Esophagus squamous epithelium (tissue), 5 donors: ENCODE results near the gene TTF1. TPM values are rescaled to one million over a fixed set of nuclear protein-coding genes. Genes with fewer than 3 reads are reported as not detected.

ENCODE experiments used
- DNase-seq: peaks from one replicate; lab custom pipeline; 2025; lab: John Stamatoyannopoulos, UW
- H3K27ac ChIP-seq, 4 donors: fragments of 200-600 bp; sonication (generic); one replicate each; pipeline ENCODE4 v1.5.1; 2016 to 2019; ENCODE audit warnings: mild to moderate bottlenecking in 1 of 4
- H3K27me3 ChIP-seq, 4 donors: fragments of 200-600 bp; sonication (generic); 1 replicate in 3 of 4; 2 replicates in 1 of 4; pipeline versions ENCODE4 v1.5.1 to v1.6.0; 2017 to 2021; ENCODE audit warnings: antibody characterized with exemption in 1 of 4
- H3K36me3 ChIP-seq, 3 donors: fragments of 200-600 bp; sonication (generic); one replicate each; pipeline ENCODE4 v1.5.1; 2016 to 2019
- H3K4me1 ChIP-seq, 3 donors: fragments of 200-600 bp; sonication (generic); one replicate each; pipeline ENCODE4 v1.5.1; 2017 to 2019
- H3K4me3 ChIP-seq, 4 donors: fragments of 200-600 bp; sonication (generic); 1 replicate in 3 of 4; 2 replicates in 1 of 4; pipeline ENCODE4 v1.5.1; 2016 to 2019; ENCODE audit warnings: mild to moderate bottlenecking in 2 of 4, moderate library complexity in 1 of 4
- H3K9me3 ChIP-seq, 3 donors: fragments of 200-600 bp; sonication (generic); one replicate each; pipeline ENCODE4 v1.5.1; 2016 to 2019
- CTCF ChIP-seq, 6 experiments: fragments of 450-650 bp in 4 of 6; fragments of 200-600 bp in 2 of 6; sonication (generic) in 2 of 6; IDR thresholded peaks; one replicate each; pipeline ENCODE4 v1.5.1; 2016 to 2019; ENCODE audit warnings: antibody characterized with exemption in 6 of 6, mild to moderate bottlenecking in 4 of 6, moderate library complexity in 4 of 6
- POLR2A ChIP-seq, 4 donors: fragments of 450-650 bp; IDR thresholded peaks; one replicate each; pipeline ENCODE4 v1.6.1; 2017; ENCODE audit warnings: antibody characterized with exemption in 4 of 4, mild to moderate bottlenecking in 4 of 4, moderate library complexity in 3 of 4
- WGBS, 2 donors: methylation state at CpG; one replicate each; pipeline ENCODE4 v1.1.5; 2018; 5-methylcytosine and 5-hydroxymethylcytosine counted together
- intact Hi-C: fragments of 100-400 bp; cut with DNase I; formaldehyde crosslinking; loops from one replicate; pipeline ENCODE4 v1.15.0; 2022
- total RNA-seq, 4 donors: library from RNA; depleted of rRNA; stranded (reverse); fragments of >200 nt; gene quantifications; one replicate each; pipeline ENCODE4 v1.1.0, GENCODE V29; 2016
- donor health status: DM: yes; HTN: yes; CAD: no.

TTF1 gene
- total RNA-seq, 4 donors from 2014 or later: 4.4 to 14.9 (median 8.1) TPM

- H3K4me1 ChIP-seq: peaks cover 6 to 38% (median 12%) of the 10 kb centered on the region in 3 donors
- no peaks in the 10 kb centered on the region for H3K27me3 ChIP-seq
- TF ChIP-seq POLR2A (IDR thresholded peaks at IDR 0.05) (no peak), CTCF (IDR thresholded peaks at IDR 0.05) (no peak)
- H3K4me3 ChIP-seq: no peak overlapping the region
- no peak for DNase-seq
- intact Hi-C loops: no loop called here
- no peaks in the 10 kb centered on the region for H3K36me3 ChIP-seq
- WGBS, 2 donors: 84 to 86% methylated on average over 4 of the region's 4 CpGs
- H3K27ac ChIP-seq: no peak overlapping the region
- no peaks in the 10 kb centered on the region for H3K9me3 ChIP-seq
Observed at GRCh38 chr9:132369421-132369820, 37.2 kb downstream of the TTF1 start.

- TF ChIP-seq CTCF (IDR thresholded peaks at IDR 0.05): no peak
- TF ChIP-seq POLR2A (IDR thresholded peaks at IDR 0.05): no peak
- H3K9me3 ChIP-seq: no peaks in the 10 kb centered on the region
- H3K27me3 ChIP-seq: no peaks in the 10 kb centered on the region
- H3K27ac ChIP-seq: peak overlapping the region in 1 of 4 donors; percentile 2
- no peak overlapping the region for H3K4me3 ChIP-seq
- intact Hi-C loops: no loop called here
- H3K36me3 ChIP-seq: no peaks in the 10 kb centered on the region
- no peak for DNase-seq
- H3K4me1 ChIP-seq: peaks cover 6 to 27% (median 6%) of the 10 kb centered on the region in 3 donors
- 55 to 65% methylated on average over 7 to 10 of the region's 13 CpGs for WGBS, 2 donors
Observed at GRCh38 chr9:132367613-132368313, 38.9 kb downstream of the TTF1 start.

GRCh38 chr9:132366481-132366880, 40.2 kb downstream of the TTF1 start:
- Histone ChIP-seq H3K27me3 (no peaks in the 10 kb centered on the region), H3K36me3 (no peaks in the 10 kb centered on the region), H3K4me3 (no peak overlapping the region), H3K27ac (no peak overlapping the region), H3K9me3 (no peaks in the 10 kb centered on the region), H3K4me1 (peaks cover 4 to 19% (median 6%) of the 10 kb centered on the region in 3 donors)
- intact Hi-C loops: no loop called here
- no peak for DNase-seq
- TF ChIP-seq CTCF (IDR thresholded peaks at IDR 0.05) (no peak), POLR2A (IDR thresholded peaks at IDR 0.05) (no peak)
- 80 to 95% methylated on average over 4 of the region's 4 CpGs for WGBS, 2 donors

- no peaks in the 10 kb centered on the region for H3K9me3 ChIP-seq
- no peak overlapping the region for H3K27ac ChIP-seq
- intact Hi-C loops: no loop called here
- TF ChIP-seq POLR2A (IDR thresholded peaks at IDR 0.05): no peak
- H3K27me3 ChIP-seq: no peaks in the 10 kb centered on the region
- WGBS, 2 donors: 61 to 72% methylated on average over 3 of the region's 3 CpGs
- H3K36me3 ChIP-seq: no peaks in the 10 kb centered on the region
- H3K4me3 ChIP-seq: no peak overlapping the region
- peaks cover 4 to 19% (median 6%) of the 10 kb centered on the region in 3 donors for H3K4me1 ChIP-seq
- no peak for DNase-seq
Observed at GRCh38 chr9:132365986-132366385, 40.7 kb downstream of the TTF1 start.

GRCh38 chr9:132364068-132364467, 42.6 kb downstream of the TTF1 start:
- 80 to 100% methylated on average over 3 to 9 of the region's 9 CpGs for WGBS, 2 donors

More at GRCh38 chr9:132364068-132364467, 42.6 kb downstream of the TTF1 start:
- Histone ChIP-seq H3K36me3 (no peaks in the 10 kb centered on the region), H3K27ac (no peak overlapping the region), H3K4me3 (no peak overlapping the region), H3K27me3 (no peaks in the 10 kb centered on the region), H3K4me1 (peaks cover 4 to 24% (median 6%) of the 10 kb centered on the region in 3 donors), H3K9me3 (no peaks in the 10 kb centered on the region)
- no peak for DNase-seq
- no peak for TF ChIP-seq POLR2A (IDR thresholded peaks at IDR 0.05)
- no peak for TF ChIP-seq CTCF (IDR thresholded peaks at IDR 0.05)
- intact Hi-C loops: no loop called here
